GM10248 (cell line): ENCODE measurements around the gene SLC9A7.

ENCODE experiments used
- CTCF ChIA-PET: fragments of 300-600 bp; sonication (Branson Sonifier 250); formaldehyde crosslinking; extraction: SDS; loops from one replicate; lab custom pipeline; 2021; ENCODE audit warnings: antibody characterized with exemption; lab: Yijun Ruan, JAX
- POLR2A ChIA-PET: fragments of 350-650 bp; sonication (Branson Sonifier 250); formaldehyde crosslinking; extraction: SDS; loops from one replicate; lab custom pipeline; 2020; ENCODE audit warnings: antibody characterized with exemption; lab: Yijun Ruan, JAX
- DNase-seq: peaks from one replicate; pipeline ENCODE4 v3.0.0; 2012; ENCODE audit errors: extremely low spot score
- TF ChIP-seq, protein P1 (sequence below): IDR thresholded peaks from 2 replicates; pipeline ENCODE4 v1.5.1; 2012; ENCODE audit warnings: mild to moderate bottlenecking, low read depth; ENCODE audit errors: extremely low read depth, missing control alignments, control extremely low read depth

Gene SLC9A7

DNA sequence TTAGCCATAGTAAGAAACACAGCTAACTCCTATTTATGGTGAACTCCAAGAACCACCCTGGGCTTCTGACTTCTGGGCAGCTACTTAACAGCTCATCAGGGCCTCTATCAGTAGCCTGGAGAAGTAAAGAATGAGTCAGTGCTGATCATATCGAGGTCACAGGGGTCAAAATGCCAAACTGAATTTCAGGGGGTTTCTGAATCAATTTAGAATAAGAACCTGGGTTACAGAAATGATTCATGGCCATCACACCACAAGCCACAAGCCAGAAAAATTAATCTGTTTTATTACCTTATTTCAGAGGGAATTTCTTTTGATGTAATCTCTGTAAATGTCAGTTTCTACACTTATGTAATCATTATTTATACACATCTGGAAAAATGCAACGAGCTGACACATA, 121.0 kb downstream of the SLC9A7 start:
- TF ChIP-seq, protein P1, sequence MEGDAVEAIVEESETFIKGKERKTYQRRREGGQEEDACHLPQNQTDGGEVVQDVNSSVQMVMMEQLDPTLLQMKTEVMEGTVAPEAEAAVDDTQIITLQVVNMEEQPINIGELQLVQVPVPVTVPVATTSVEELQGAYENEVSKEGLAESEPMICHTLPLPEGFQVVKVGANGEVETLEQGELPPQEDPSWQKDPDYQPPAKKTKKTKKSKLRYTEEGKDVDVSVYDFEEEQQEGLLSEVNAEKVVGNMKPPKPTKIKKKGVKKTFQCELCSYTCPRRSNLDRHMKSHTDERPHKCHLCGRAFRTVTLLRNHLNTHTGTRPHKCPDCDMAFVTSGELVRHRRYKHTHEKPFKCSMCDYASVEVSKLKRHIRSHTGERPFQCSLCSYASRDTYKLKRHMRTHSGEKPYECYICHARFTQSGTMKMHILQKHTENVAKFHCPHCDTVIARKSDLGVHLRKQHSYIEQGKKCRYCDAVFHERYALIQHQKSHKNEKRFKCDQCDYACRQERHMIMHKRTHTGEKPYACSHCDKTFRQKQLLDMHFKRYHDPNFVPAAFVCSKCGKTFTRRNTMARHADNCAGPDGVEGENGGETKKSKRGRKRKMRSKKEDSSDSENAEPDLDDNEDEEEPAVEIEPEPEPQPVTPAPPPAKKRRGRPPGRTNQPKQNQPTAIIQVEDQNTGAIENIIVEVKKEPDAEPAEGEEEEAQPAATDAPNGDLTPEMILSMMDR = no peak
- POLR2A ChIA-PET = no interaction called here
- peak; percentile 21 for DNase-seq
- CTCF ChIA-PET = interaction anchor here (1.3 kb wide), 1 partner anchor 65 kb away, joined by 3 read pairs; no protein-coding TSS in a partner anchor

DNA sequence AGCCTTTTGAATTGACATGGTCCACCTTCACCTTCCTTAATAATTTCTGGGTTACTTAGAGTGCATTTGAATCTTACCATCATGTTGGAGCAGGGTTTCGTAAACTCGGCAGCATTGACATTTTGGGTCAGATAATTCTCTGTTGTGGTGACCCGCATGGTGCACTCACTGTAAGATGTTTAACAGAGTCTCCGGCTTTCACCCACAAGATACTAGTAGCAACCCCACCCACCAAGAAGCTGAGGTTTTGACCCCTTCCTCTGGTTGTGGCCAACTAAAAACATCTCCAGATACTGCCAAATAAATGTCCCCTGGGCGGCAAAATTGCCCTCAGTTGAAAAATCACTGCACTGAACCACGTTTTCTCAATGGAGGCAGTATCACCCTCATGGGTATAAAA, 122.7 kb downstream of the SLC9A7 start:
- ChIA-PET CTCF (interaction anchor here (1.3 kb wide), 1 partner anchor 38 kb away, joined by 3 read pairs; no protein-coding TSS in a partner anchor), POLR2A (no interaction called here)
- no peak for DNase-seq
- TF ChIP-seq, protein P1 = no peak

DNA sequence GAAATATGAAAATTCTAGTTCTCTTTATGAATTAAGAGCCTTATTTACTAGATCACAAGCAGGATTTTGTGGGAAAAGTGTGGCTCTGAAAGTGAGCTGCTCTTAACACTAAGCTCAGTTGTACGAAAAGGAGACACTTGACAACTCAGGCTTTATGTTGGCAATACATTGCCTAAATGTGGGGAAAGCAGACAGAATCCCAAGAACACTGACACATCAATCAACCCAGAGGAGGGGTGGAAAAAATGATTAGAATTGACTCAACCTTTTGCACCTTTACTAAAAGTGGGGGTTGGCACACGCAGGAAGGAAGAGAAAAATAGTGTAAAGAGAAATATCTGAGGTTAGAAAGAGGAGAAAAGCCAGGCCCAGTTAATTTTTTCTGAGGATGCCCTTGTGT, 123.7 kb downstream of the SLC9A7 start:
- no peak for DNase-seq
- ChIA-PET POLR2A (no interaction called here), CTCF (no interaction called here)
- TF ChIP-seq, protein P1 = no peak

DNA sequence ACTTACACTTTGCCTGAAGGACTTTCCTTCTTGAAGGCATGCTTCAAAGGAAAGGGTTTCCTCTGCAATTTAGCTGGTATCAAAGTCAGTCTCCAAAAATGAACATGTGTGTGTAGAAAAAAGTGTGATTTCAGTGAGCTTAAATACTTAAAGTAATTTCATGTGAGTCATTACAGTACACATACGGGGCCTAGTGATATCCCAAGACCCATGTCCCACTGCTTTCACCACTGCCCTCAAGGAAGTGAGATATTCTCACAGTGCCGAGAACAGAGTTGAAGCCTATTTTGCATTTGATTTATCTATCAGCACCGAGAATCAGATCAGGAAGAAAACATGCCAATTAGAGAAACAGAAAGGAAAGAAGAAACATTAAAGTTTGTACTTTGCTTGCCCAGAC, 124.3 kb downstream of the SLC9A7 start:
- TF ChIP-seq, protein P1 = no peak
- DNase-seq = no peak
- POLR2A ChIA-PET = no interaction called here
- CTCF ChIA-PET = no interaction called here

DNA sequence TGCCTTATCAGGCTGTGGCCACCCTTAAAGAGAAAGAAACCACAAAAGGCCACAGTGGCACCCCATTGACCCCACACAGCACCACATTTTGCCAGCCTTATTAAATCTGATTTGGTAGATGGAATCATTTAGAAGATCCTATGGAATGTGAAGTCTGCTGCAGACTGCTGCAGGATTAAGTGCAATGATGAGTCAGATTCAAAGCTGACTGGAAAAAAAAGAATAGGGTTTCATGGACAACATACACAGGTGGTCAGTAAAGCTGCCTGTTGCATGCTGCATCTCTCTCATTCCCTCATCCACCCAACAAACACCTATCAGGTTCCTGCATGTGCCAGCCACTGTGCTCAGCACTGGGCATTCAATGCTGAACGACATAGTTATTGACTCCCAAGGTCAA, 128.8 kb downstream of the SLC9A7 start:
- ChIA-PET POLR2A (no interaction called here), CTCF (interaction anchor here (1.5 to 1.6 kb wide), 3 partner anchors 15 to 67 kb away, joined by 3 to 4 read pairs (median 3); no protein-coding TSS in a partner anchor)
- no peak for DNase-seq
- TF ChIP-seq, protein P1 = no peak

DNA sequence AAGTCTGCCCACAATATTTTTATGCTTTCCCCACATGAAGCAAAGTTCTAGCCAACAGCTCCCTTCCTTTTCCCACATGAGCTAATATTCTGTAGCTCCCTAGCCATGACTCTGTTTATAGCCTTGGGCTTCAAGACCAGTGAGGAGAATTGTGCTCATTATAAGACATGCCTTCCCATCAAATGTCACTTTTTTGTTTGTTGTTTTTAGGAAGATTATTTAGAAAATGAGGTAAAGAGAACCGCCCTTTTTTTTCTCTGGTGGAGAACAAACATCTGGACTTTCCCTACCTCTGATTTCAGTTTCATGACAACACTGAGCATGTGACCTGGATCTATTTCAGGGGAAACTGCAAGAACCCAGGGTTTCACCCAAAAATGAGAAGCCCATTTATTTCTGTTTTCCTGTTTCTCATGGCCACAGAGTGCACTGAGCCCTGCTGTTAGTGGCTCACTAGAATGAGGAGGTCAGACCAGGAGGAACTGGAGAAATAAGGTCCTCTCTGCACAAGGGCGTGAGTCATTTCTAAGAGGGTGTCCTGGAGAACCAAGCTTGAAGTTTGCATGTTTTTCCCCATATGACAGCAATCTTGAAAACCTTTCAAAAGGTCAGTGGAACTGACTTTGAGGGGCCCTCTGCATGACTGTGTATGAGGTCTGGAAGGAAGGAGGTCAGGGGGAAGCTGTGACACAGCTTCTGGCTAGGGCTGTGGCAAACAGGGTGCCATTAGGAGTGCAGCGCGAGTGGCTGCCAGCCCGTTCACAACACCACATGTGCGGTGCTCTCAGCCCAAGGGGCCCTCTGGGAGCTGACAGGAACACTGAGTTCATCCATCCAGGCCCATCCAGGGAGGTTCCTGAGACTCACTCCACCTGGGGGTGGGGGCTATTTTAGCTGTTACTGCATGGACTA, 130.2 kb downstream of the SLC9A7 start:
- peak; percentile 46 for DNase-seq
- POLR2A ChIA-PET = interaction anchor here (0.7 kb wide), 1 partner anchor 560 kb away, joined by 3 read pairs; no protein-coding TSS in a partner anchor
- CTCF ChIA-PET = interaction anchor here (1.2 to 1.6 kb wide), 3 partner anchors 17 to 220 kb away, joined by 3 to 4 read pairs (median 3); no protein-coding TSS in a partner anchor
- TF ChIP-seq, protein P1 = no peak
